LoVo (cell line): Measurements from ENCODE around the gene CYP24A1.

Experiments used
- DNase-seq: peaks from one replicate; pipeline ENCODE4 v3.0.0-alpha.2; 2016; ENCODE audit warnings: low spot score

Gene CYP24A1

GRCh38 chr20:54174457-54175175, 830 bp upstream of the CYP24A1 start:
- no peak for DNase-seq

GRCh38 chr20:54172856-54173652, 732 bp downstream of the CYP24A1 start:
- no peak for DNase-seq

GRCh38 chr20:54172532-54172855, 1.3 kb downstream of the CYP24A1 start:
- no peak for DNase-seq

GRCh38 chr20:54170963-54171362, 2.8 kb downstream of the CYP24A1 start:
- no peak for DNase-seq

- DNase-seq, result no peak
Measured at GRCh38 chr20:54170026-54170471, 3.7 kb downstream of the CYP24A1 start.

- peak; percentile 29 for DNase-seq
Measured at GRCh38 chr20:54168961-54169862, 4.6 kb downstream of the CYP24A1 start.

- DNase-seq, result peak; percentile 60
Measured at GRCh38 chr20:54167909-54168872, 5.6 kb downstream of the CYP24A1 start.

- no peak for DNase-seq
Measured at GRCh38 chr20:54166987-54167662, 6.7 kb downstream of the CYP24A1 start.

- no peak for DNase-seq
Measured at GRCh38 chr20:54165803-54166202, 8.0 kb downstream of the CYP24A1 start.

- no peak for DNase-seq
Measured at GRCh38 chr20:54165014-54165413, 8.8 kb downstream of the CYP24A1 start.

- no peak for DNase-seq
Measured at GRCh38 chr20:54163402-54163801, 10.4 kb downstream of the CYP24A1 start.

- DNase-seq, result no peak
Measured at GRCh38 chr20:54162378-54163009, 11.3 kb downstream of the CYP24A1 start.

- no peak for DNase-seq
Measured at GRCh38 chr20:54161821-54162149, 12.0 kb downstream of the CYP24A1 start.

- no peak for DNase-seq
Measured at GRCh38 chr20:54161008-54161820, 12.6 kb downstream of the CYP24A1 start.

- DNase-seq, result no peak
Measured at GRCh38 chr20:54160065-54161007, 13.4 kb downstream of the CYP24A1 start.

GRCh38 chr20:54158856-54159418, 14.8 kb downstream of the CYP24A1 start:
- no peak for DNase-seq

GRCh38 chr20:54158226-54158625, 15.6 kb downstream of the CYP24A1 start:
- no peak for DNase-seq
